Upper lobe of left lung (tissue), 6 donors: Measurements from ENCODE around the gene CYP46A1. TPM values are rescaled to one million over a fixed set of nuclear protein-coding genes. Genes with fewer than 3 reads are reported as not detected.

Experiments
- ATAC-seq, 2 donors: fragments of 200-7000 bp; cut with Tn5 transposase; one replicate each; pipeline ENCODE4 v1.9.1; 2022; ENCODE audit warnings: mild to moderate bottlenecking in 2 of 2, moderate library complexity in 2 of 2; ENCODE audit not compliant: low FRiP score in 2 of 2
- DNase-seq, 2 donors: peaks; one replicate each; pipeline ENCODE4 v3.0.0-alpha.2; 2019 to 2020
- H3K27ac ChIP-seq, 4 donors: fragments of 200-600 bp; sonication (generic); one replicate each; pipeline ENCODE4 v1.5.1; 2016 to 2019
- H3K27me3 ChIP-seq, 4 donors: fragments of 200-600 bp; sonication (generic); one replicate each; pipeline ENCODE4 v1.5.1; 2017 to 2019
- H3K36me3 ChIP-seq, 4 donors: fragments of 200-600 bp; sonication (generic); one replicate each; pipeline ENCODE4 v1.5.1; 2016 to 2019
- H3K4me1 ChIP-seq, 4 donors: fragments of 200-600 bp; sonication (generic); one replicate each; pipeline ENCODE4 v1.5.1; 2018 to 2019
- H3K4me3 ChIP-seq, 4 donors: fragments of 200-600 bp; sonication (generic); one replicate each; pipeline ENCODE4 v1.5.1; 2017 to 2019; ENCODE audit warnings: mild to moderate bottlenecking in 2 of 4, moderate library complexity in 1 of 4
- H3K9me3 ChIP-seq, 4 donors: fragments of 200-600 bp; sonication (generic); one replicate each; pipeline ENCODE4 v1.5.1; 2018 to 2019
- EP300 ChIP-seq, 4 donors: sonication (generic); formaldehyde crosslinking; IDR thresholded peaks; one replicate each; pipeline ENCODE4 v1.5.1; 2017; ENCODE audit warnings: antibody characterized with exemption in 4 of 4, control low read depth in 2 of 4
- POLR2A ChIP-seq, 4 donors: fragments of 450-650 bp; IDR thresholded peaks; one replicate each; pipeline ENCODE4 v1.5.1; 2016 to 2017; ENCODE audit warnings: antibody characterized with exemption in 4 of 4, mild to moderate bottlenecking in 2 of 4
- POLR2AphosphoS5 ChIP-seq, 2 donors: sonication (generic); formaldehyde crosslinking; IDR thresholded peaks; one replicate each; pipeline ENCODE4 v1.5.1; 2017; ENCODE audit warnings: antibody characterized with exemption in 2 of 2
- WGBS, 2 donors: methylation state at CpG; one replicate each; pipeline ENCODE4 v1.1.5; 2017 to 2018; 5-methylcytosine and 5-hydroxymethylcytosine counted together
- total RNA-seq, 6 donors: library from RNA; depleted of rRNA in 4 of 6; stranded (reverse); fragments of >200 nt in 4 of 6; gene quantifications; one replicate each; pipeline versions ENCODE4 v1.1.0 to v1.2.1, GENCODE V29; 2016 to 2021
- TF ChIP-seq, protein P1 (sequence below), 6 experiments: fragments of 450-650 bp in 4 of 6; fragments of 200-600 bp in 2 of 6; sonication (generic) in 2 of 6; IDR thresholded peaks; one replicate each; pipeline ENCODE4 v1.5.1; 2016 to 2019; ENCODE audit warnings: antibody characterized with exemption in 6 of 6
- donor health status: DM: no; HTN: no; CAD: no; lungs with moderate emphysema.
- donor health status: DM: no; HTN: yes; CAD: no; lungs with severe emphysema.

The CYP46A1 gene
- total RNA-seq, 6 donors from 2014 or later: 0.15 to 12.6 (median 1.2) TPM

DNA sequence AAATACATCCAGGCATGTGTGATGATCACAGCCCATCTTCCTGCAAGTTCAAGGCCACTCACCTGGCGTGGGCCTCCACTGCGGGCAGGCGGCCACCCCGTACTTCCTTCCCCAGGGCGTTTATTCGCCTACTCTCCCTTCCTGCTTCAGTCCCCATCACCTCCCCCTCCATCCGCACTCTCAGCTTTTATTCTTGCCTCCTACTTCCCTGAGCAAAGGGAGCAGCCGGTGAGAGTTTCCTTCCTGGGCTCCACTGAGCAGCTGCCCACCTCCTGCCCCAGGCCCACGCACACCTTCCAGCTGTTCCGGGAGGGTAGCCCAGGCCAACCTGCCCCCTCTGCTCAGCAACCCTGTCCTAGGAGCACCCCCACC lies 4.1 kb downstream of the CYP46A1 start:
- WGBS, 2 donors: 28 to 31% methylated on average over 10 of the region's 10 CpGs
- ATAC-seq: no peak
- no peak overlapping the region for H3K27ac ChIP-seq
- DNase-seq: peak in 1 of 2 donors; percentile 41
- H3K27me3 ChIP-seq: no peaks in the 10 kb centered on the region
- TF ChIP-seq EP300 (IDR thresholded peaks at IDR 0.05) (no peak), POLR2AphosphoS5 (IDR thresholded peaks at IDR 0.05) (no peak), POLR2A (IDR thresholded peaks at IDR 0.05) (no peak)
- TF ChIP-seq, protein P1, sequence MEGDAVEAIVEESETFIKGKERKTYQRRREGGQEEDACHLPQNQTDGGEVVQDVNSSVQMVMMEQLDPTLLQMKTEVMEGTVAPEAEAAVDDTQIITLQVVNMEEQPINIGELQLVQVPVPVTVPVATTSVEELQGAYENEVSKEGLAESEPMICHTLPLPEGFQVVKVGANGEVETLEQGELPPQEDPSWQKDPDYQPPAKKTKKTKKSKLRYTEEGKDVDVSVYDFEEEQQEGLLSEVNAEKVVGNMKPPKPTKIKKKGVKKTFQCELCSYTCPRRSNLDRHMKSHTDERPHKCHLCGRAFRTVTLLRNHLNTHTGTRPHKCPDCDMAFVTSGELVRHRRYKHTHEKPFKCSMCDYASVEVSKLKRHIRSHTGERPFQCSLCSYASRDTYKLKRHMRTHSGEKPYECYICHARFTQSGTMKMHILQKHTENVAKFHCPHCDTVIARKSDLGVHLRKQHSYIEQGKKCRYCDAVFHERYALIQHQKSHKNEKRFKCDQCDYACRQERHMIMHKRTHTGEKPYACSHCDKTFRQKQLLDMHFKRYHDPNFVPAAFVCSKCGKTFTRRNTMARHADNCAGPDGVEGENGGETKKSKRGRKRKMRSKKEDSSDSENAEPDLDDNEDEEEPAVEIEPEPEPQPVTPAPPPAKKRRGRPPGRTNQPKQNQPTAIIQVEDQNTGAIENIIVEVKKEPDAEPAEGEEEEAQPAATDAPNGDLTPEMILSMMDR (IDR thresholded peaks at IDR 0.05): no peak
- H3K36me3 ChIP-seq: no peaks in the 10 kb centered on the region
- no peaks in the 10 kb centered on the region for H3K9me3 ChIP-seq
- H3K4me3 ChIP-seq: no peak overlapping the region
- H3K4me1 ChIP-seq: peaks cover 8 to 12% (median 8%) of the 10 kb centered on the region in 4 donors

DNA sequence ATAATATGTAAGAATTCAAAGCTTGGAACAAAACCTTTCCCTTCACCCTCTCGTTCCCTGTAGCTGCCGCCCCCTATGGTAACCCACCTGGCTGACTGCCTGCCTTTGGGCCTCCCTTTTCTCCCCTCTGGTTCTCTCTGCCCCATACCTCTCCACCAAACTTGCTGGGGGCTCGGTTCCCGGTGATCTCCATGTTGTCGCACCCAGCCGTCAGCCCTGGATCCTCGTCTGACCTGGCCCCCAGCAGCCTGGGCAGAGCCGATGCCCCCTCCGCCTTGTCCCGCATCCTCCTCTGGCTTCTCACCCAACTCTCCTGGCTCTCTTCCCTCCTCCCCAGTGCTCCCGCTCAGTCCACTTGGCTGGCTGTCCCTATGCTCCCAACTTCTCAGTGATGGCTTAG lies 4.5 kb downstream of the CYP46A1 start:
- no peak for TF ChIP-seq POLR2A (IDR thresholded peaks at IDR 0.05)
- TF ChIP-seq, protein P1 (IDR thresholded peaks at IDR 0.05): no peak
- TF ChIP-seq POLR2AphosphoS5 (IDR thresholded peaks at IDR 0.05): no peak
- no peak for TF ChIP-seq EP300 (IDR thresholded peaks at IDR 0.05)

DNA sequence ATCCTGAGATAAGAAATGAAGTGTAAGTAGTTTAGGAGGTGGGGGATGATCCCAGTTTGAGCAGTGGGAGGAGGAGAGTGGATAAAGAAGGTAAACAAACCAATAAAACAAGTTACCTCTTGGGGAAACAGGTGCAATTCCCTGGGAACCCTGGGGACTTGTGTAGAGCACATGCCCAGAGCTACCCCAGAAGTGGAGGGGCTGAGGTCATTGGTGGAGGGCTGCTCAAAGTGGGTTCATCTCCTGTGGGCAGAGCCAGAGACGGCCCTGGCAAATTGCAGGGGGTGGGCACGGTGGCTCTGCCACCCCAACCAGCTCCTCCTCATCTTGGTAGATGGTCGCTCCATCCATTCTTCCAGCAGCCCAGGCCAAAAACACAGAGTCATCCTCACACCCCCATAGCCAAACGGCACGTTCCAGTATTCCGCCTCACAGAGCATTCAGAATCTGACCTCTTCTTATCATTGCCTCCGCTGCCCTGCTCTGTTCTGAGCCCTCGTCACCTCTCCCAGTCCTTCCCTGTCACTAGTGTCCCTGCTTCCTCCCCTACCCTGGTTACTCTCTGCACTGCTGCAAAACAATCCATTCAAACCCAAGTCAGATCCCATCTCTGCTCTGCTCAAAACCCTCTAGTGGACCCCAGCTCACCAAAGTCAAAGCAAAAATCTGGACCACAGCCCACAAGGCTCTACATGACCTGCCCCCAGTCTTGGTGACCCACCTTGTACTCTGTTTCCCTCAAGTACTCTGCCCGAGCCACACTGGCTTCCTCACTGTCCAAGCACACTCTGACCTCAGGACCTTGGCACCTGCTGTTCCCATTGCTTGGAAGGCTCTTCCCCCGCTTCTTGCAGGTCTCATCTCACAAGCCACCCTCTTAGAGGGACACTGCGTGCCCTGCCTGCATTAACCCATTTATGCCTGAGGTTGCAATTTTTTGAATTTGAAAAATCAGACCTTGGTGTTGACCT lies 5.5 kb downstream of the CYP46A1 start:
- TF ChIP-seq POLR2AphosphoS5 (IDR thresholded peaks at IDR 0.05) (no peak), EP300 (IDR thresholded peaks at IDR 0.05) (no peak), POLR2A (IDR thresholded peaks at IDR 0.05) (no peak)
- TF ChIP-seq, protein P1 (IDR thresholded peaks at IDR 0.05): no peak
- no peaks in the 10 kb centered on the region for H3K9me3 ChIP-seq
- ATAC-seq: no peak
- no peak overlapping the region for H3K27ac ChIP-seq
- H3K4me3 ChIP-seq: no peak overlapping the region
- WGBS, 2 donors: 91% methylated on average over 11 of the region's 11 CpGs
- no peak for DNase-seq
- no peaks in the 10 kb centered on the region for H3K36me3 ChIP-seq
- peaks cover 3% of the 10 kb centered on the region in 4 donors for H3K4me1 ChIP-seq
- H3K27me3 ChIP-seq: no peaks in the 10 kb centered on the region

More for the DNA sequence above, 4.5 kb downstream of the CYP46A1 start:
- H3K36me3 ChIP-seq: no peaks in the 10 kb centered on the region
- no peaks in the 10 kb centered on the region for H3K9me3 ChIP-seq
- peaks cover 5 to 8% (median 6%) of the 10 kb centered on the region in 4 donors for H3K4me1 ChIP-seq
- H3K27ac ChIP-seq: no peak overlapping the region
- H3K4me3 ChIP-seq: no peak overlapping the region
- WGBS, 2 donors: 84 to 89% methylated on average over 11 of the region's 11 CpGs
- H3K27me3 ChIP-seq: no peaks in the 10 kb centered on the region
- no peak for DNase-seq
- ATAC-seq: no peak

DNA sequence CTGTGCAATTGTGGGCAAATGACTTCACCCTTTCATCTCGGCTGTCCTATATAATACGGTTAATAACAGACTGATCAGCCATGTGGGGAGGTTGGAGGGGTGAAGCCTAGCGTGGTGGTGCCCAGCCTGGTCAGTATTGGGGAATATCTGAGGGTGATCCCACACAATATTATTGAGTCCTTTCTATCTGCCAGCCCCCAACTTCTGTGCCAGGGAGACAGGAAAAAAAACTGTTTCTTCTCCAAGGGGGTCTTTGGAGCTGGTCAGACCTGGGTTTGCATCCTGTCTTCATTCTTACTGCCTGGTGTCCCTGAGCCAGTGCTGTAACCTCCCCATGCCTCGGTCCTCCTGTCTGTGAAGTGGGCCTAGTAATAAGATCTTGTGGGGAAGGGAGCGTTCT lies 6.5 kb downstream of the CYP46A1 start:
- Histone ChIP-seq H3K27ac (no peak overlapping the region), H3K4me1 (no peaks in the 10 kb centered on the region), H3K36me3 (no peaks in the 10 kb centered on the region), H3K4me3 (no peak overlapping the region), H3K27me3 (no peaks in the 10 kb centered on the region), H3K9me3 (no peaks in the 10 kb centered on the region)
- WGBS, 2 donors: 55 to 72% methylated on average over 2 to 5 of the region's 5 CpGs
- DNase-seq (no peak), ATAC-seq (no peak)
- TF ChIP-seq, protein P1 (IDR thresholded peaks at IDR 0.05): no peak
